ENCODE results near the gene KRTAP10-1.
"Not testable (repeated sequence)": the region's sequence is repeated elsewhere in the genome, so short reads cannot be mapped to it uniquely, and the experiment has no call there.

Gene KRTAP10-1, protein sequence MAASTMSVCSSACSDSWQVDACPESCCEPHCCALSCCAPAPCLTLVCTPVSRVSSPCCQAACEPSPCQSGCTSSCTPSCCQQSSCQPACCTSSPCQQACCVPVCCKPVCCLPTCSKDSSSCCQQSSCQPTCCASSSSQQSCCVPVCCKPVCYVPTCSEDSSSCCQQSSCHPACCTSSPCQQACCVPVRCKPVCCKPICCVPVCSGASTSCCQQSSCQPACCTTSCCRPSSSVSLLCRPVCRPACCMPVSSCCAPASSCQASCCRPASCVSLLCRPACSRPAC

GRCh38 chr21:44539991-44540666 is at the start of gene KRTAP10-1:
KRTAP10-1 (minus strand) TSS chr21:44540195; CDS start chr21:44540150, 45 bp downstream.
- DNase-seq: no peak

- no peak for DNase-seq
These were observed 49.1 kb upstream of the KRTAP10-1 start for GRCh38 chr21:44589094-44589493.

GRCh38 chr21:44585892-44586291 is 45.9 kb upstream of the KRTAP10-1 start:
- no peak for DNase-seq

DNA sequence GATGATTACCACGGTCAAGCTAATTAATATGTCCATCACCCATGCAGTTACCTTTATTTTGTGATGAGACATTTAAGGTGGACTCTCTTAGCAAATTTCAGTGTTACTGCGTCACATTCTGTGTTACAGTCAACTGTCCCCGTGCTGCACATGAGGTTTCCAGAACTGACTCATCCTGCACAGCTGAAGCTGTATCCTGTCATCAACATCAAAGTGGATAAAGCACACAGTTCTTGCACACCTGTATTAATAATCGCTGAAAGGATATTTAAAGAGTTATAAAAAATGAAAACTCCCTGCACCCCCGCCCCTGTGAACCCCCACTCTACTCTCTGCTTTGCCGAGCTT is 43.8 kb upstream of the KRTAP10-1 start:
- DNase-seq: no peak

GRCh38 chr21:44583089-44583799 is 43.2 kb upstream of the KRTAP10-1 start:
- no peak for DNase-seq

DNA sequence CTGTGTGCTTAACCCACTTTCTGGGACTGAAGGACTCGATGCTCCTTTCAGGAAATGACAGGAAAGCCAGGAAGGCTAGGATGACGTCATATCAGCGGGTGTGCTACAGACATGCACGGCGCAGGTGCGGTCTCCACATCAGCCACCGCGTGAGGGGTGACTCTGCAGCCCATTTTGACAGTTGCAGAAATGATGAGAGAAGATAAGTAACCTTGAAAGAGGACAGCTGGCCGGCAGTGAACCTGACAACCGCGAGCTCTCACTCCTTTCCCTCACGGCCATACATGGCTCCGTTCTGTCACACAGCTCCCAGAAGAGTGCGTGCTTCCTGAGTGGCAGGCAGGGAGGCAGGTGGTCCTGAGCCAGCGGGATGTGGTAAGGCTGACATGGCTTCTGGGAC is 42.1 kb upstream of the KRTAP10-1 start:
- no peak for DNase-seq

DNA sequence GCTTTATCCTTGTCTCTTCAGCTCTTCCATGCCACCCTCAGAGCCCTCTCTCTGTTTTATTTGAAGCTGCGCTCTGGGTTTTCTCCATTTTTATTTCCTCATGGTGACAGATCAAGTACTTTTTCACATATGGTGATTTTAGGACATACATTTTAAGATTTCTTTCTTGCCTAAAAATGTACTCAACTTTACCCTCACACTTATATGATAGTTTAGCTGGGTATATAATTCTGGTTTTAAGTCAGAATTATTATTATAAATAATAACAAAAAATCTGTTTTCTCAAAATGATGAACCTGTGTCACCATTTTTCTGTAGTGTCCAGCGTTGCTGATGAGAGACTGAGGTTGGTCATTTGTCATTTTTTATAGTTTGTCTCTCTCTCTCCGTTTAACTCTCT is 41.2 kb upstream of the KRTAP10-1 start:
- DNase-seq: no peak

GRCh38 chr21:44580231-44580821 is 40.3 kb upstream of the KRTAP10-1 start, which contains the start of gene KRTAP10-5:
KRTAP10-5 (minus strand) TSS chr21:44580604; CDS start chr21:44580578, 26 bp downstream.
- not testable (repeated sequence) for DNase-seq

- no peak for DNase-seq
These were observed 39.8 kb upstream of the KRTAP10-1 start for GRCh38 chr21:44579833-44580144.

DNA sequence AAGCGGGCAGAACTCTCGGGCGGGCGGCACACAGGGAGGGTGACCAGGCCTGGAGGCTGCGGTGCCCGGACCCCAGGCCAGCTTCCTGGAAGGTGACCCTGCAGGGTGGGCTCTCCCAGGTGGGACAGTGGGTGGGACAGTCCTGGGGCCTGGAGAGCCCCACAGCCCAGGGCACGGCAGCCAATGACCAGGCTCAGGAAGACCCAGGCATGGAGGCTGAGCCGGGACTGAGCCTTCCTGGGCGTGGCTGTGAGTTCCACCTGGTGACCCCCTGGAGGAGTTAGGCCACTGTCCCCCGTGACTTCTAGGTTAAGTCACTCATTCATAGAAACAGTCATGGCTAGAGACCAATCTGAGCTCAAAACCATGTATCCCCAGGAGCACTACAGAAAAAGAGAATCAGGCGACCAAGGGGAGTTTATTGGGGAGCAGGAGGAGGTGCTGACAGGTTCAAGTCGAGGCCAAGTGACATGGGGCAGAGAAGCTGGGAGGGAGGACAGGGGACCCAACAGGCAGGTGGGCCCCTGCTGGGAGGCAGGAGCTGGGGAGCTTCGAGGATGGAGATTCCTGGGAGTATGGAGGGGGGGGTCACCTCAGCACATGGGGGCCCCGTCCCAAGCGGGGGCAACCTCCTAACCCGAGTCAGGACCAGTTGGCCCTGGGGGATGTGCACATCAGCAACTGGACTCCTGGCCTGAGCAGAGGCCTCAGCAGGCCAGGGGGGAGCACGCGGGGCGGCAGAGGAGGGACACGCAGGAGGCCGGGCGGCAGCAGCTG is 39.2 kb upstream of the KRTAP10-1 start:
- no peak for DNase-seq

- DNase-seq: no peak
These were observed 38.5 kb upstream of the KRTAP10-1 start for GRCh38 chr21:44578371-44579055.

DNA sequence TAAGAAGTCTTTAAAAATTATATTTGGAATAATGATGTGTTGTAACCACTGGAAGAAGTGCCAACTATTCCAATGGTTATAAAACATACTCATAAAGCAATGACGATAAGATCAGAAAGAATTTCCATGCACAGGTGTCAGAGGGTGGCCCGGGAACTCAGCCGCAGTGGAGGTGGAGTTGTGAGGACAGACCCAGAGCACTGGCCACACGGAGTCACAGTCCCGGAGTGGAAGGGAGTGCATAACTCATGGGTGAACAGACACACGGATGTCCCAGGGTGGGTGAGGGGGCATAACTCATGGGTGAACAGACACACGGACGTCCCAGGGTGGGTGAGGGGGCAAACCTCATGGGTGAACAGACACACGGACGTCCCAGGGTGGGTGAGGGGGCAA is 36.0 kb upstream of the KRTAP10-1 start:
- no peak for DNase-seq

- no peak for DNase-seq
These were observed 35.5 kb upstream of the KRTAP10-1 start for GRCh38 chr21:44575307-44576024.

DNA sequence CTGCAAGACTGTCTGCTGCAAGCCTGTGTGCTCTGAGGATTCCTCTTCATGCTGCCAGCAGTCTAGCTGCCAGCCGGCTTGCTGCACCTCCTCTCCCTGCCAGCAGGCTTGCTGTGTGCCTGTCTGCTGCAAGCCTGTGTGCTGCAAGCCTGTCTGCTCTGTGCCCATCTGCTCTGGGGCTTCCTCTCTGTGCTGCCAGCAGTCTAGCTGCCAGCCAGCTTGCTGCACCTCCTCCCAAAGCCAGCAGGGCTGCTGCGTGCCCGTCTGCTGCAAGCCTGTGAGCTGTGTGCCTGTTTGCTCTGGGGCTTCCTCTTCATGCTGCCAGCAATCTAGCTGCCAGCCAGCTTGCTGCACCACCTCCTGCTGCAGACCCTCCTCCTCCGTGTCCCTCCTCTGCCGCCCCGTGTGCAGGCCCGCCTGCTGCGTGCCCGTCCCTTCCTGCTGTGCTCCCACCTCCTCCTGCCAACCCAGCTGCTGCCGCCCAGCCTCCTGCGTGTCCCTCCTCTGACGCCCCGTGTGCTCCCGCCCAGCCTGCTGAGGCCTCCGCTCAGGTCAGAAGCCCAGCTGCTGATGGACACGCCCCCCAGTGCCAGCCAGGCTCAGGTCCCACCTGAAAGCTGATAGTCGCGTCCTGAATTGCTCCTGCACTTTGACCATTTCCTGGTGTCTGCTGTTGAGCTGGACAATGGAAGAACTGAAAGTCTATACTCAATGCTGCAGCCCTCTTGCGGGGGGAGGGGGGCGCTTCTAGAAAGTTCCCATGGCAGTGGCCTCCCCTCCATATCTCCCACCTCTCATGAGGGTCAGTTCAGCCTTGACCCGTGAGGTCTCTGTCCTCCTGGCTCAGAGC is 34.7 kb upstream of the KRTAP10-1 start:
- no peak for DNase-seq

GRCh38 chr21:44573630-44574456 is 33.8 kb upstream of the KRTAP10-1 start, which contains the start of gene KRTAP10-4:
KRTAP10-4 (plus strand) TSS chr21:44573729; CDS start chr21:44573759, 30 bp downstream.
- not testable (repeated sequence) for DNase-seq

- DNase-seq: no peak
These were observed 33.1 kb upstream of the KRTAP10-1 start for GRCh38 chr21:44572959-44573583.

DNA sequence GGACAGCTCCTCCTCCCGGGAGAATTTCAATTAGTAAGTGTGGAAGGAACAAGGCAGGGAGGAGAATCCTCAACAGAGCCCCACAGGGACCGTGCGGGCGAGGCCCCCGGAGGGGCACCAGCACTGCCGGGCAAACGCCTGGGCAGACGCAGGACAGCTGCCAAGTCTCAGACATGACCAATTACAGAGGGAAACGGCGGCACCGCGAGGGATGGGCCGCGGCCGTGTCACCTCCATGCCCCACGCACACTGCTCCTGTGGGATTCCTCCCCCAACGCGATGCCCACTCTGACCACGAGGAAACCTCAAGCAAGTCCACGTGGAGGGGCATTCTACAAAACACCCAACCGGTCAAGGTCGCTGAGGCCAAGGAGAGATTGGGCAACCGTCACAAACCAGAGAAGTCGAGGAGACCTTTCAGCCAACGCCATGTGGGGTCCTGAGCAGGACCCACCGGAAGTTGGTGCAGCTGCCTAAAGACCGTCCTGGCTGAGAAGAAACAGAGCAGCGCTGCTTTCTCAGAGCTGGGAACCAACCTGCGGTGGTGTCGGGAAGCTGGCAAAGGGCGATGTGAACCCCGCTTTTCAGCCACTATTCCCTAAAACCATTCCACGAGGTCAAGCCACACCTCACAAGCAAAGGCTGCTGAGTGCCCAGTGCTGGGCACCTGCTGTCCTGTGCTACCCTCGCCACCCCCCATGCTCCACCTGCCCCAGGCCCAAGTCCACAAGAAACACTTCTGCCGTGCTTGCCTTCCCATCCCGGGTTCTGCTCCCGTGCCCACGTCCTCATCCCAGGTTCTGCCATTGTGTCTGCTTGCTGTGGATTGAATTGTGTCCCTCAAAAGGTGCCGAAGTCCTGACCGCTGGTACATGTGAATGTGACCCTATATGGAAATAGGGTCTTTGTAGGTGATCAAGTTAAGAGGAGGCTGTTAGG is 32.1 kb upstream of the KRTAP10-1 start:
- DNase-seq: no peak

GRCh38 chr21:44571296-44571695 is 31.3 kb upstream of the KRTAP10-1 start:
- DNase-seq: no peak
